CD4-positive, alpha-beta T cell (primary cell): ENCODE results near the gene KPTN. TPM values are rescaled to one million over a fixed set of nuclear protein-coding genes. Genes with fewer than 3 reads are reported as not detected.

Experiments
- ATAC-seq: fragments of 200-7000 bp; cut with Tn5 transposase; one replicate; pipeline ENCODE4 v1.10.0; 2022; ENCODE audit warnings: mild to moderate bottlenecking; ENCODE audit not compliant: poor library complexity
- CTCF ChIA-PET: fragments of 350-600 bp; sonication (Branson Sonifier 250); formaldehyde crosslinking; loops from one replicate; lab custom pipeline; 2021; ENCODE audit warnings: antibody characterized with exemption, inconsistent platforms; lab: Charles Lee
- POLR2A ChIA-PET: fragments of 350-600 bp; sonication (Branson Sonifier 250); formaldehyde crosslinking; loops from one replicate; lab custom pipeline; 2021; ENCODE audit warnings: antibody characterized with exemption, inconsistent platforms; lab: Charles Lee
- DNase-seq, 14 experiments: peaks; one replicate each; pipeline ENCODE4 v3.0.0-alpha.2; 2013 to 2020; ENCODE audit warnings: mixed read lengths in 2 of 14
- H3K27ac ChIP-seq, 2 donors: one replicate each; pipeline versions ENCODE4 v1.5.1 to v1.7.0; 2013; ENCODE audit warnings: low read length in 2 of 2, low read depth in 1 of 2, mild to moderate bottlenecking in 1 of 2
- H3K27me3 ChIP-seq, 2 experiments: 1 replicate in 1 of 2; 2 replicates in 1 of 2; pipeline versions ENCODE4 v1.6.1 to v1.7.0; 2013; ENCODE audit warnings: low read length in 2 of 2, control low read depth in 1 of 2, mild to moderate bottlenecking in 1 of 2, moderate library complexity in 1 of 2; ENCODE audit not compliant: insufficient read depth in 2 of 2, control insufficient read depth in 1 of 2
- H3K36me3 ChIP-seq: one replicate; pipeline ENCODE4 v1.6.1; 2013; ENCODE audit warnings: low read length, control low read depth; ENCODE audit not compliant: insufficient read depth
- H3K4me1 ChIP-seq: one replicate; pipeline ENCODE4 v1.6.1; 2013; ENCODE audit warnings: low read length, control low read depth; ENCODE audit not compliant: insufficient read depth
- H3K4me3 ChIP-seq: one replicate; pipeline ENCODE4 v1.5.1; 2013; ENCODE audit warnings: mild to moderate bottlenecking, low read length, moderate library complexity
- H3K9me3 ChIP-seq, 2 experiments: 1 replicate in 1 of 2; 2 replicates in 1 of 2; pipeline versions ENCODE4 v1.6.1 to v1.7.0; 2013; ENCODE audit warnings: low read length in 2 of 2, mild to moderate bottlenecking in 2 of 2, control low read depth in 1 of 2, moderate library complexity in 1 of 2; ENCODE audit not compliant: control insufficient read depth in 1 of 2, insufficient read depth in 1 of 2
- H3K27ac Mint-ChIP-seq: one replicate; pipeline ENCODE4 v1.8.0; 2020; ENCODE audit warnings: mixed read lengths
- H3K27me3 Mint-ChIP-seq: one replicate; pipeline ENCODE4 v1.8.0; 2021; ENCODE audit warnings: mixed read lengths
- H3K36me3 Mint-ChIP-seq: one replicate; pipeline ENCODE4 v1.8.0; 2021; ENCODE audit warnings: low read depth, mixed read lengths
- H3K4me1 Mint-ChIP-seq: one replicate; pipeline ENCODE4 v1.8.0; 2021; ENCODE audit warnings: low read depth, mixed read lengths
- H3K4me3 Mint-ChIP-seq: one replicate; pipeline ENCODE4 v1.8.0; 2020; ENCODE audit warnings: mild to moderate bottlenecking, mixed read lengths
- H3K9me3 Mint-ChIP-seq: one replicate; pipeline ENCODE4 v1.8.0; 2020; ENCODE audit warnings: mixed read lengths
- intact Hi-C, 2 experiments: fragments of 100-400 bp; cut with DNase I in 1 of 2; cut with micrococcal nuclease in 1 of 2; formaldehyde crosslinking; loops; one replicate each; pipeline versions ENCODE4 v1.15.1 to v1.9.0; 2023 to 2025; cut with DNase I, micrococcal nuclease
- total RNA-seq, 174 experiments: library from RNA in 2 of 174; stranded (reverse) in 2 of 174; gene quantifications; one replicate each; pipeline ENCODE4 v1.2.3 and lab custom pipeline; 2021 to 2026
- TF ChIP-seq, protein P1 (sequence below): fragments of 200-600 bp; IDR thresholded peaks from one replicate; pipeline ENCODE4 v1.8.0; 2022; ENCODE audit warnings: antibody characterized with exemption, mild to moderate bottlenecking

KPTN gene
- total RNA-seq, 2 experiments from 2014 or later, result 3.6 to 4.5 TPM

DNA sequence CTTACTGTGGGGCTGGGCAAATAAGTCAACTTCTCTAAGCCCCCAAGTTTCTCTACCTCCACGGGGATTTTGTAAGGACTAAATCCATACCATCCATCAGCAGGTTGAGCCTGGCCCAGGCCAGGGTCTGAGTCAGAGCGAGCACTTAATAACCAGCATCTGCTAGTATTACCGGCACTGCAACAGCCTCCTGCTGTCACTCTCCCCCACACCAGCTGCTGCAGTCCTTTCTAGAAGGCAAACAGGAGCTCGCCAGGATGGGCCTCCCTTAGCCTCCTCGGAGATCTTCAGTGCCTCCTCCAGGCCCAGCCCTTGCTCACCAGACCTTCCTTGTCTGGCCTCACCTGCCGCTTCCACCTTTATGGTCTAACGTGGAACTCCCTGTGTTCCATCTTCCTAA lies 27.7 kb upstream of the KPTN start:
- H3K27me3 Mint-ChIP-seq, result no peaks in the 10 kb centered on the region

DNA sequence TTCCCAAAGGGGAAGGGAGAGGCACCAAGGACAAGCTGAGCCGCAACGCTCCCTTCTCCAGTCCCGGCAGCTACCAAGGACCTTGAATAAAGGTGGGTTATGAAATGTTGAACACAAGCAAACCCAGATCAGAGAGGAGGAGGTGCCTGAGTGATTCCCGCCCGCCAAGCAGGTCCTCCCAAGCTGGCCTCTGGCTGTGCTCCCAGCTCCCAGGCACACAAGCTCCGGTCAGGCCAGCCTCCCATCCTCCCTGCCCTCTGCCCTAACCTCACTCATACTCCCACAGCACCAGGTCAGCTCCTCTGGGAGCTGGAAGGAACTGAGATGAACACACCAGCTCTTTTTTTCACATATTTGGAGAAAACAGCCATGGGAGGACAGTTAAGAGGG lies 27.1 kb upstream of the KPTN start:
- Mint-ChIP-seq H3K4me3 (peak overlapping the region; percentile 99), H3K27ac (peak overlapping the region; percentile 33), H3K4me1 (peaks cover 74% of the 10 kb centered on the region), H3K9me3 (no peaks in the 10 kb centered on the region), H3K36me3 (peaks cover 60% of the 10 kb centered on the region), H3K27me3 (no peaks in the 10 kb centered on the region)
- TF ChIP-seq, protein P1, sequence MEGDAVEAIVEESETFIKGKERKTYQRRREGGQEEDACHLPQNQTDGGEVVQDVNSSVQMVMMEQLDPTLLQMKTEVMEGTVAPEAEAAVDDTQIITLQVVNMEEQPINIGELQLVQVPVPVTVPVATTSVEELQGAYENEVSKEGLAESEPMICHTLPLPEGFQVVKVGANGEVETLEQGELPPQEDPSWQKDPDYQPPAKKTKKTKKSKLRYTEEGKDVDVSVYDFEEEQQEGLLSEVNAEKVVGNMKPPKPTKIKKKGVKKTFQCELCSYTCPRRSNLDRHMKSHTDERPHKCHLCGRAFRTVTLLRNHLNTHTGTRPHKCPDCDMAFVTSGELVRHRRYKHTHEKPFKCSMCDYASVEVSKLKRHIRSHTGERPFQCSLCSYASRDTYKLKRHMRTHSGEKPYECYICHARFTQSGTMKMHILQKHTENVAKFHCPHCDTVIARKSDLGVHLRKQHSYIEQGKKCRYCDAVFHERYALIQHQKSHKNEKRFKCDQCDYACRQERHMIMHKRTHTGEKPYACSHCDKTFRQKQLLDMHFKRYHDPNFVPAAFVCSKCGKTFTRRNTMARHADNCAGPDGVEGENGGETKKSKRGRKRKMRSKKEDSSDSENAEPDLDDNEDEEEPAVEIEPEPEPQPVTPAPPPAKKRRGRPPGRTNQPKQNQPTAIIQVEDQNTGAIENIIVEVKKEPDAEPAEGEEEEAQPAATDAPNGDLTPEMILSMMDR, result no peak
- ATAC-seq (no peak), DNase-seq (no peak)
- POLR2A ChIA-PET, result no interaction called here
- H3K9me3 ChIP-seq, result no peaks in the 10 kb centered on the region
- H3K4me3 ChIP-seq, result no peak overlapping the region
- CTCF ChIA-PET, result no interaction called here
- peaks cover 38% of the 10 kb centered on the region for H3K36me3 ChIP-seq
- intact Hi-C loops, result no loop called here
- H3K4me1 ChIP-seq, result peaks cover 75% of the 10 kb centered on the region
- H3K27ac ChIP-seq, result no peak overlapping the region
- no peaks in the 10 kb centered on the region for H3K27me3 ChIP-seq

More for the DNA sequence above, 27.7 kb upstream of the KPTN start:
- ATAC-seq (no peak), DNase-seq (no peak)
- peak overlapping the region; percentile 99 for H3K4me3 Mint-ChIP-seq
- ChIA-PET CTCF (no interaction called here), POLR2A (no interaction called here)
- intact Hi-C loops, result no loop called here
- Histone ChIP-seq H3K9me3 (no peaks in the 10 kb centered on the region), H3K4me3 (no peak overlapping the region), H3K36me3 (peaks cover 33% of the 10 kb centered on the region), H3K27me3 (no peaks in the 10 kb centered on the region), H3K27ac (no peak overlapping the region), H3K4me1 (peaks cover 78% of the 10 kb centered on the region)
- TF ChIP-seq, protein P1, result no peak
- H3K27ac Mint-ChIP-seq, result peak overlapping the region; percentile 96
- H3K9me3 Mint-ChIP-seq, result no peaks in the 10 kb centered on the region
- H3K36me3 Mint-ChIP-seq, result peaks cover 59% of the 10 kb centered on the region
- peaks cover 78% of the 10 kb centered on the region for H3K4me1 Mint-ChIP-seq

DNA sequence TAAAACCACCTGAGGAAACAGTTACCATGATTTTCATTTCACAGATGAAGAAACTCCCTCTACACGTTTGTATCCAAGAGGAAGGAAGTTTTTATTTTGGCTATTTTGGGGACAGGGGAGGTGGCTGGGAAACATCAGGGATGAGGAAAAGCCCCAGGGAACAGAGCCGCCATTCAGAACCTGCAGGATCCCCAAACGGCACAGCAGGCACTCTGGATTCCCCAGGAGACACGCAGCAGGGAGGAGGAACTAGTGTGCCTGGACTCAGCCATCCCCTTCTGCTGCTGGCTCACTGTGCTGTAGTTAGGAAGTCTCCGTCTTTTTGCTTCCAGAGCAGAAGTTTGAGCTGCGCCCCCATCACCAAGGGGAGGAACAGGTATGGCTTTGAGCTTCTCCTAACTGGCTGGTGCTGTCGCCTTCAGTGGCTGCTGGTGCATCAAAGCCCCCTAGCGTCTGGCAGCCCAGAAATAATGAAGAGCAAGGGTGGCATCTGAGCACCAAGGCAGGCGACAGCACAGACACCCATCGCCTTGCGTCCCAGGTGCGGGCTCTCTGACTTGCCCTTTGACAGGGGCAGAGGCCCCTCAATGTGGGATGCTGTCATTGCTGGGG lies 26.6 kb upstream of the KPTN start:
- Mint-ChIP-seq H3K27me3 (no peaks in the 10 kb centered on the region), H3K36me3 (peaks cover 60% of the 10 kb centered on the region), H3K27ac (peak overlapping the region; percentile 33), H3K4me1 (peaks cover 69% of the 10 kb centered on the region), H3K9me3 (no peaks in the 10 kb centered on the region), H3K4me3 (peak overlapping the region; percentile 70)
- Histone ChIP-seq H3K27me3 (no peaks in the 10 kb centered on the region), H3K27ac (no peak overlapping the region), H3K36me3 (peaks cover 41% of the 10 kb centered on the region), H3K4me3 (no peak overlapping the region), H3K4me1 (peaks cover 70% of the 10 kb centered on the region), H3K9me3 (no peaks in the 10 kb centered on the region)
- POLR2A ChIA-PET, result no interaction called here
- CTCF ChIA-PET, result no interaction called here
- no peak for ATAC-seq
- DNase-seq, result no peak
- intact Hi-C loops, result no loop called here
- TF ChIP-seq, protein P1, result no peak
